Neuronal stem cell (in vitro differentiated cells): ENCODE results near the gene TTC16.
A peak's percentile ranks its signal among the peaks of the same experiment; 100 is the strongest.

Experiments
- DNase-seq: peaks from one replicate; pipeline ENCODE4 v3.0.0-alpha.2; 2013; ENCODE audit warnings: low spot score
- H2AFZ ChIP-seq: one replicate; pipeline ENCODE4 v1.6.1; 2013; ENCODE audit warnings: mild to moderate bottlenecking, low read length, inconsistent platforms
- H2AK5ac ChIP-seq: 2 replicates; pipeline ENCODE4 v1.6.1; 2013; ENCODE audit warnings: low read depth, mild to moderate bottlenecking, inconsistent platforms, low read length, moderate library complexity, mixed read lengths
- H2BK120ac ChIP-seq: 2 replicates; pipeline ENCODE4 v1.6.1; 2013; ENCODE audit warnings: low read depth, mild to moderate bottlenecking, inconsistent platforms, low read length, moderate library complexity, mixed read lengths
- H2BK12ac ChIP-seq: one replicate; pipeline ENCODE4 v1.6.1; 2013; ENCODE audit warnings: low read length, inconsistent platforms
- H2BK15ac ChIP-seq: 2 replicates; pipeline ENCODE4 v1.6.1; 2013; ENCODE audit warnings: mild to moderate bottlenecking, low read length, inconsistent platforms, mixed read lengths
- H2BK5ac ChIP-seq: one replicate; pipeline ENCODE4 v1.6.1; 2013; ENCODE audit warnings: inconsistent platforms, mild to moderate bottlenecking, low read length, moderate library complexity
- H3K14ac ChIP-seq: one replicate; pipeline ENCODE4 v1.6.1; 2013; ENCODE audit warnings: low read length, inconsistent platforms
- H3K18ac ChIP-seq: 2 replicates; pipeline ENCODE4 v1.6.1; 2013; ENCODE audit warnings: low read length, inconsistent platforms
- H3K23ac ChIP-seq: 2 replicates; pipeline ENCODE4 v1.6.1; 2013; ENCODE audit warnings: low read depth, mild to moderate bottlenecking, mixed read lengths, low read length, inconsistent platforms; ENCODE audit not compliant: poor library complexity
- H3K27ac ChIP-seq: replicated peaks from 3 replicates; pipeline ENCODE4 v1.5.1; 2013; ENCODE audit warnings: low read length, inconsistent platforms
- H3K27me3 ChIP-seq, 3 experiments: 2 replicates each; pipeline ENCODE4 v1.6.1; 2013; ENCODE audit warnings: low read length in 3 of 3, mild to moderate bottlenecking in 2 of 3, inconsistent platforms in 1 of 3, low read depth in 1 of 3, mixed read lengths in 1 of 3, moderate library complexity in 1 of 3; ENCODE audit not compliant: control insufficient read depth in 3 of 3, insufficient read depth in 3 of 3
- H3K36me3 ChIP-seq, 2 donors: replicated peaks in 1 of 2; 2 replicates each; pipeline ENCODE4 v1.6.1; 2013; ENCODE audit warnings: low read length in 2 of 2; ENCODE audit not compliant: control insufficient read depth in 2 of 2, insufficient read depth in 2 of 2
- H3K4ac ChIP-seq: 2 replicates; pipeline ENCODE4 v1.6.1; 2013; ENCODE audit warnings: inconsistent platforms, mild to moderate bottlenecking, low read length, moderate library complexity
- H3K4me1 ChIP-seq, 2 donors: 1 replicate in 1 of 2; 2 replicates in 1 of 2; pipeline ENCODE4 v1.6.1; 2013; ENCODE audit warnings: low read length in 2 of 2, low read depth in 1 of 2; ENCODE audit not compliant: control insufficient read depth in 2 of 2, insufficient read depth in 1 of 2
- H3K4me2 ChIP-seq: one replicate; pipeline ENCODE4 v1.6.1; 2013; ENCODE audit warnings: mild to moderate bottlenecking, low read length, inconsistent platforms; ENCODE audit not compliant: insufficient read depth, poor library complexity, severe bottlenecking
- H3K4me3 ChIP-seq, 2 donors: 2 replicates each; pipeline ENCODE4 v1.5.1; 2013; ENCODE audit warnings: low read length in 2 of 2, mild to moderate bottlenecking in 2 of 2, inconsistent platforms in 1 of 2, moderate library complexity in 1 of 2
- H3K79me1 ChIP-seq: one replicate; pipeline ENCODE4 v1.6.1; 2013; ENCODE audit warnings: low read depth, mild to moderate bottlenecking, inconsistent platforms, low read length, moderate library complexity
- H3K9ac ChIP-seq: one replicate; pipeline ENCODE4 v1.6.1; 2013; ENCODE audit warnings: mild to moderate bottlenecking, low read depth, low read length, inconsistent platforms; ENCODE audit not compliant: poor library complexity
- H3K9me3 ChIP-seq, 2 donors: replicated peaks in 1 of 2; 2 replicates each; pipeline versions ENCODE3 to v1.6.1; 2013; ENCODE audit warnings: low read length in 2 of 2, mild to moderate bottlenecking in 2 of 2, inconsistent platforms in 1 of 2, low read depth in 1 of 2, mixed read lengths in 1 of 2, moderate library complexity in 1 of 2; ENCODE audit not compliant: control insufficient read depth in 2 of 2, insufficient read depth in 1 of 2
- H4K8ac ChIP-seq: one replicate; pipeline ENCODE4 v1.6.1; 2013; ENCODE audit warnings: low read depth, mild to moderate bottlenecking, inconsistent platforms, low read length, moderate library complexity
- H4K91ac ChIP-seq: one replicate; pipeline ENCODE4 v1.6.1; 2013; ENCODE audit warnings: low read length, low read depth, mild to moderate bottlenecking, inconsistent platforms; ENCODE audit not compliant: poor library complexity
- WGBS, 2 donors: extraction: QIAGEN DNeasy Blood & Tissue Kit; methylation state at CpG; one replicate each; pipeline ENCODE4 v1.1.7; 2013; ENCODE audit warnings: missing lambda C conversion rate in 2 of 2, mixed read lengths in 1 of 2; ENCODE audit not compliant: insufficient read length in 2 of 2, insufficient replicate concordance in 1 of 2; ENCODE audit errors: extremely low coverage in 2 of 2; 5-methylcytosine and 5-hydroxymethylcytosine counted together

TTC16 gene

DNA sequence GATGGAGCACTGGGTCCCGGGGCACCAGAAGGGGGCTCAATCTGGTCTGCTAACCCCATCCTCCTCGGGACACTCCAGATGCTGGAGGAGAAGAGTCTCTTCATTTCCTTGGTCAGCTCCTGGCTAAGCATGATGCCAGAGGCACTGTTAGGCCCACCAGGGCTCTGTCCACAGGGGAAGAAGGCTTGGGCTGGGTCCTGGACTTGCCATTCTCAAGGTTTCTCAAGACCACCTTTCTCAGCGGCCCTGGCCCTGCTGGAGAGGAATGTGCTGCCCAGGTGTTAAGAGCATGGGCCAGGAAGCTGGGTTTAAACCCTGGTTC, 54.7 kb downstream of the TTC16 start:
- Histone ChIP-seq H3K79me1 (no peaks in the 10 kb centered on the region), H3K9me3 (no peaks in the 10 kb centered on the region), H3K4ac (no peak overlapping the region), H3K4me1 (peaks cover 16 to 23% of the 10 kb centered on the region in 2 donors), H2BK15ac (no peak overlapping the region), H3K23ac (no peak overlapping the region), H2BK120ac (no peak overlapping the region), H4K8ac (no peak overlapping the region), H2AFZ (peak overlapping the region; percentile 90), H3K27ac (no peak overlapping the region), H3K4me3 (no peak overlapping the region), H4K91ac (no peak overlapping the region), H3K9ac (no peak overlapping the region), H3K36me3 (no peaks in the 10 kb centered on the region), H3K4me2 (peak overlapping the region; percentile 93), H2BK12ac (no peak overlapping the region), H2AK5ac (peak overlapping the region; percentile 7), H3K14ac (no peak overlapping the region), H3K18ac (no peak overlapping the region), H2BK5ac (no peak overlapping the region), H3K27me3 (peaks cover 0 to 10% (median 0%) of the 10 kb centered on the region in 3 experiments)
- WGBS, 2 donors: no CpG with 5 or more reads among the region's 3 CpGs
- no peak for DNase-seq

DNA sequence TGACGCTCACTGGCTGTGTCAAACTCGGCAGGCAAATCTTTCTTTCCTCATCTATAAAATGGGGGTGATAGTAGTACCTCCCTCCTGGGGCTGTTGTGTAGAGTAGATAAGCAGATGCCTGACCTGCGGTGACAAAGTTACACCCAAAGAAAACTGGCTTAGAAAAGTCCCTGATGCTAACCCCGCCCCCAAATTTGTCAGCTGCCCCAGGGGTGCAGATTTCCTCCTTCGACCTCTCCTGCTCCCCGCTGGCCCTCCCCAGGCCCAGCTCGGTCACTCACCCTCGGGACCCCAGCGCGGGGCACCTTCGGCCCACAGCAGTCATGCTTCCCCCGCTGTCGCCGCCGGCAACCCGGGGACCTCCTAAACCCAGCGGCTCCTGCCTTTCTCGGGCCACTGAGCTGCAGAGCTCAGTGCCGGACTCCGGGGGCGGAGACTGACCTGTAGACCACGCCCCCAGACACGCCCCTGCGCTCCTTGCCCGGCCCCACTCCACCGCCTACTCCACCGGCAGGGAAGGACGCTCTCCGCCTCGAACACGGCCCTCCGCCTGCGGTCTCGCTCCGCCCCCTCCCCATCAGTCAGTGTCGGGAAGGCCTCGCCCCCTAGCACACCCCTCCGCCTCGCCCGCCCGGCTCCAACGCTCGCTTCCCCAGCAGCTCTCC, 55.2 kb downstream of the TTC16 start:
- Histone ChIP-seq H3K27ac (no peak overlapping the region), H2AFZ (peak overlapping the region; percentile 90), H3K4me1 (peaks cover 16 to 24% of the 10 kb centered on the region in 2 donors), H3K23ac (no peak overlapping the region), H3K9me3 (no peaks in the 10 kb centered on the region), H4K91ac (no peak overlapping the region), H2BK120ac (no peak overlapping the region), H3K36me3 (no peaks in the 10 kb centered on the region), H3K14ac (no peak overlapping the region), H3K9ac (peak overlapping the region; percentile 79), H3K79me1 (no peaks in the 10 kb centered on the region), H4K8ac (no peak overlapping the region), H2AK5ac (no peak overlapping the region), H3K27me3 (peaks cover 0 to 10% (median 0%) of the 10 kb centered on the region in 3 experiments), H3K4ac (no peak overlapping the region), H3K4me3 (peak overlapping the region; percentile 36 to 78), H3K4me2 (peak overlapping the region; percentile 93), H3K18ac (peak overlapping the region; percentile 63), H2BK5ac (no peak overlapping the region), H2BK15ac (no peak overlapping the region), H2BK12ac (no peak overlapping the region)
- DNase-seq: peak; percentile 98
- no CpG with 5 or more reads among the region's 43 CpGs for whole genome bisulfite sequencing, 2 donors

DNA sequence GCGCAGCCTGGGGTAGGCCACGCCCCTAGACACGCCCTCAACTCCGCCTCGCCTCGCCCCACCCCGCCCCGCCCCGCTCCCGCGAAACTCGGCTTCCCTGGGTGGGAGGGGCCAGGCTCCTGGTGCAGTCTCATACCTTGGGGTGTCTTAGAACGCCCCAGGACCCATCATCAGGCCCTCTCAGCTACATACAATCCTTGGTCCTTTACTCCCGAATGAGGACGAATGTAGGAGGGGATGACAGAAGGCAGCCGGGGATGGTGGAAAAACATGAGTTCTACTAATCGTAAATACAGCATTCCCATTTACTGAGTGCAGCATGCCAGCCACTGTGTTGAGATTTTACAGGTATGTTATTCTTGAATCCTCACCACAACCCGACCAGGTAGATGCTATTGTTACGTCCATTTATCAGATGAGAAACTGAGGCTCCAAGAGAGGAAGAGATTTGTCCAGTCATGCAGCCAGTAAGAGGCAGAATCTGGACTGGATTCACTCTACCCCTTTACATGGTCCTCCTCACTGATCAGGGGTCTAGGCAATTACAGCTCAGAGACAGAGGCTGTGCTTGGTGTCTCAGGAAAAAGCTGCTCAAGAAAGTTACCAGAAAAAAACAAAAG, 55.8 kb downstream of the TTC16 start:
- H3K4me2 ChIP-seq: peak overlapping the region; percentile 93
- H4K91ac ChIP-seq: no peak overlapping the region
- no peak overlapping the region for H3K23ac ChIP-seq
- no peaks in the 10 kb centered on the region for H3K36me3 ChIP-seq
- no peak overlapping the region for H2BK12ac ChIP-seq
- H3K27ac ChIP-seq: no peak overlapping the region
- no peak overlapping the region for H2BK5ac ChIP-seq
- no peak overlapping the region for H2AK5ac ChIP-seq
- no peak overlapping the region for H2BK120ac ChIP-seq
- H4K8ac ChIP-seq: no peak overlapping the region
- H3K18ac ChIP-seq: no peak overlapping the region
- no peak overlapping the region for H3K14ac ChIP-seq
- H3K9me3 ChIP-seq: no peaks in the 10 kb centered on the region
- no peak for DNase-seq
- no peak overlapping the region for H2BK15ac ChIP-seq
- H3K4ac ChIP-seq: no peak overlapping the region
- H3K4me1 ChIP-seq: peaks cover 20 to 31% of the 10 kb centered on the region in 2 donors
- peaks cover 0 to 10% (median 0%) of the 10 kb centered on the region in 3 experiments for H3K27me3 ChIP-seq
- H3K4me3 ChIP-seq: peak overlapping the region in 1 of 2 donors; percentile 7
- H3K79me1 ChIP-seq: no peaks in the 10 kb centered on the region
- H3K9ac ChIP-seq: no peak overlapping the region
- no CpG with 5 or more reads among the region's 19 CpGs for WGBS, 2 donors
- H2AFZ ChIP-seq: peak overlapping the region; percentile 90

DNA sequence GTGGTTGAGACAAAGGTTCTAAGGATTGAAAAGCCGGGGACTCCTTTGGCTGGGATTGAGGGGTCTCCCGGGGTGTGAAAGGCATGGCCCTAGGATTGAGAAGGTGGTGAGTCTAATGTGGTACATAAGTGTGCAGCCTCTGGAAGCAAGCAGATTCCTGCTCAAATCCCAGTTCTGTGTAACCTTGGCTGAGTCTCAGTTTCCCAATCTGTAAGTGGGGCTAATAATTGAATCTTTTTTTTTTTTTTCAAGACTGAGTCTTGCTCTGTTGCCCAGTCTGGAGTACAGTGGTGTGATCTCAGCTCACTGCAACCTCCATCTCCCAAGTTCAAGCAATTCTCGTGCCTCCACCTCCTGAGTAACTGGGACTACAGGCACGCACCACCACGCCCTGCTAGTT, 56.7 kb downstream of the TTC16 start:
- Histone ChIP-seq H3K79me1 (no peaks in the 10 kb centered on the region), H4K91ac (no peak overlapping the region), H2AFZ (no peak overlapping the region), H3K9ac (no peak overlapping the region), H3K4me2 (no peak overlapping the region), H3K18ac (no peak overlapping the region), H3K27me3 (peaks cover 0 to 10% (median 0%) of the 10 kb centered on the region in 3 experiments), H3K4me1 (peaks cover 14 to 26% of the 10 kb centered on the region in 2 donors), H3K27ac (no peak overlapping the region), H2AK5ac (no peak overlapping the region), H2BK5ac (no peak overlapping the region), H3K4ac (no peak overlapping the region), H3K9me3 (no peaks in the 10 kb centered on the region), H2BK15ac (no peak overlapping the region), H4K8ac (no peak overlapping the region), H2BK120ac (no peak overlapping the region), H3K4me3 (no peak overlapping the region), H2BK12ac (no peak overlapping the region), H3K23ac (no peak overlapping the region), H3K14ac (no peak overlapping the region), H3K36me3 (no peaks in the 10 kb centered on the region)
- no peak for DNase-seq
- no CpG with 5 or more reads among the region's 5 CpGs for whole genome bisulfite sequencing, 2 donors
